Prostate gland (tissue), 2 donors: ENCODE results near the gene FAM163B. TPM values are rescaled to one million over a fixed set of nuclear protein-coding genes. Genes with fewer than 3 reads are reported as not detected.
A peak's percentile ranks its signal among the peaks of the same experiment; 100 is the strongest.

Experiments used
- DNase-seq: peaks from one replicate; pipeline ENCODE4 v3.0.0-alpha.2; 2019; ENCODE audit warnings: low spot score
- H3K27ac ChIP-seq, 2 donors: fragments of 200-600 bp; sonication (generic); 2 replicates each; pipeline ENCODE4 v1.5.1; 2017 to 2019
- H3K27me3 ChIP-seq: fragments of 200-600 bp; sonication (generic); replicated peaks from 2 replicates; pipeline ENCODE4 v1.5.1; 2019; ENCODE audit not compliant: insufficient read depth
- H3K36me3 ChIP-seq, 2 donors: fragments of 200-600 bp; sonication (generic); 1 replicate in 1 of 2; 2 replicates in 1 of 2; pipeline versions ENCODE4 v1.5.1 to v1.8.1; 2017 to 2019
- H3K4me1 ChIP-seq: fragments of 200-600 bp; sonication (generic); replicated peaks from 2 replicates; pipeline ENCODE4 v1.5.1; 2019
- H3K4me3 ChIP-seq, 2 donors: fragments of 200-600 bp; sonication (generic); 2 replicates each; pipeline ENCODE4 v1.5.1; 2017 to 2019
- H3K9me3 ChIP-seq: fragments of 200-600 bp; sonication (generic); 2 replicates; pipeline ENCODE4 v1.5.1; 2017
- POLR2A ChIP-seq: fragments of 450-650 bp; IDR thresholded peaks from one replicate; pipeline ENCODE4 v1.6.1; 2016; ENCODE audit warnings: antibody characterized with exemption, mild to moderate bottlenecking
- POLR2AphosphoS5 ChIP-seq: sonication (generic); formaldehyde crosslinking; IDR thresholded peaks from one replicate; pipeline ENCODE4 v1.6.1; 2017; ENCODE audit warnings: antibody characterized with exemption
- WGBS: methylation state at CpG from one replicate; pipeline ENCODE4 v1.1.5; 2018; 5-methylcytosine and 5-hydroxymethylcytosine counted together
- intact Hi-C: fragments of 100-400 bp; cut with DNase I; formaldehyde crosslinking; loops from one replicate; pipeline ENCODE4 v1.14.2; 2022
- total RNA-seq, 2 donors: library from RNA; depleted of rRNA; stranded (reverse); fragments of >200 nt; gene quantifications; one replicate each; pipeline ENCODE4 v1.1.0, GENCODE V29; 2016
- TF ChIP-seq, protein P1 (sequence below), 4 experiments: fragments of 200-600 bp in 2 of 4; fragments of 450-650 bp in 2 of 4; sonication (generic) in 2 of 4; IDR thresholded peaks; 1 replicate in 3 of 4; 2 replicates in 1 of 4; pipeline ENCODE4 v1.5.1; 2016 to 2019; ENCODE audit warnings: antibody characterized with exemption in 4 of 4, mild to moderate bottlenecking in 2 of 4, moderate library complexity in 2 of 4

FAM163B gene
- total RNA-seq, 2 donors from 2014 or later, result 0.85 TPM; not detected in 1

DNA sequence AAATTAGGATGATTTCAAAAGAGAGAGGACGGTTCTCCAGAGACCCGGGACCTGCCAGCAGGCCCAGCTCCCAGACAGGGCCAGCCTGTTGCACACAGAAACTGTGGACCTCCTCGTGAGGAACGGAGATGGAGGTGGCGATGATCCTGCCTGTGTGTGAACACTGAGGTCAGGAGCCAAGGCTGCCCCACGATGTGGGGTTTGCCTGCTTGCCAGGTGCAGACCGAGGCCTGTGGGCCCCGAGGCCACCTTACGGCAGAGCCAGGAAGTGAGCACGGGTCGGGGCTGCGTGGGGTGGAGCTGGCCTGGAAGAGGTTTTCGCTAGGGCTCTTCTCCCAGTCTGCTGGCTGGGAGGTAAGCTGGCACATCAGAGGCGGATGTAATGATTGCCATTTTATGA is 4.3 kb downstream of the FAM163B start:
- Histone ChIP-seq H3K4me3 (no peak overlapping the region), H3K27me3 (peaks cover 14% of the 10 kb centered on the region)

DNA sequence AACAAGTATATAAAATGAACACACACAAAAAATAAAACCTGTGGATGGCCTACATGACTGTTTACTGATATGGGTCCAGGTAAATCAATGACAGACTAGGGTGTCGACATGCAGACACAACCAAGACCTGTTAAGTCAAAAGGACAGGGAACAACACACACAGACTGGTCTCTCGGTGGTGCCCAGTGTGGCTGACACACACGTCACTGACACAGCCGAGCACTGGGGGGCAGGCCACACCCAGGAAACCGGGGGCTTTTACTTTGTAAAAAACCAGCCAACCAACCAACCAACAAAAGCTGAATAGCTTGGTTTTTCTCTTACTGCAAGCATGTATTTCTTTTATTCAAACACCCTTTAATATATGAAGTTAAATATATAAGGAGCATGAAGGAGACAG is 5.0 kb downstream of the FAM163B start:
- Histone ChIP-seq H3K27me3 (peaks cover 14% of the 10 kb centered on the region), H3K9me3 (no peaks in the 10 kb centered on the region), H3K4me1 (no peaks in the 10 kb centered on the region), H3K4me3 (no peak overlapping the region), H3K27ac (no peak overlapping the region), H3K36me3 (no peaks in the 10 kb centered on the region)
- intact Hi-C loops, result no loop called here
- TF ChIP-seq, protein P1, sequence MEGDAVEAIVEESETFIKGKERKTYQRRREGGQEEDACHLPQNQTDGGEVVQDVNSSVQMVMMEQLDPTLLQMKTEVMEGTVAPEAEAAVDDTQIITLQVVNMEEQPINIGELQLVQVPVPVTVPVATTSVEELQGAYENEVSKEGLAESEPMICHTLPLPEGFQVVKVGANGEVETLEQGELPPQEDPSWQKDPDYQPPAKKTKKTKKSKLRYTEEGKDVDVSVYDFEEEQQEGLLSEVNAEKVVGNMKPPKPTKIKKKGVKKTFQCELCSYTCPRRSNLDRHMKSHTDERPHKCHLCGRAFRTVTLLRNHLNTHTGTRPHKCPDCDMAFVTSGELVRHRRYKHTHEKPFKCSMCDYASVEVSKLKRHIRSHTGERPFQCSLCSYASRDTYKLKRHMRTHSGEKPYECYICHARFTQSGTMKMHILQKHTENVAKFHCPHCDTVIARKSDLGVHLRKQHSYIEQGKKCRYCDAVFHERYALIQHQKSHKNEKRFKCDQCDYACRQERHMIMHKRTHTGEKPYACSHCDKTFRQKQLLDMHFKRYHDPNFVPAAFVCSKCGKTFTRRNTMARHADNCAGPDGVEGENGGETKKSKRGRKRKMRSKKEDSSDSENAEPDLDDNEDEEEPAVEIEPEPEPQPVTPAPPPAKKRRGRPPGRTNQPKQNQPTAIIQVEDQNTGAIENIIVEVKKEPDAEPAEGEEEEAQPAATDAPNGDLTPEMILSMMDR (IDR thresholded peaks at IDR 0.05), result peak in 1 of 4 experiments; percentile 7
- TF ChIP-seq POLR2AphosphoS5 (no peak), POLR2A (no peak)
- no peak for DNase-seq
- WGBS, result 60% methylated on average over 5 of the region's 5 CpGs

More for the DNA sequence above, 4.3 kb downstream of the FAM163B start:
- Histone ChIP-seq H3K4me1 (no peaks in the 10 kb centered on the region), H3K27ac (no peak overlapping the region), H3K9me3 (no peaks in the 10 kb centered on the region), H3K36me3 (no peaks in the 10 kb centered on the region)
- DNase-seq, result no peak
- 61% methylated on average over 14 of the region's 14 CpGs for WGBS
- intact Hi-C loops, result no loop called here
- TF ChIP-seq, protein P1 (IDR thresholded peaks at IDR 0.05), result no peak
- TF ChIP-seq POLR2AphosphoS5 (no peak), POLR2A (no peak)

DNA sequence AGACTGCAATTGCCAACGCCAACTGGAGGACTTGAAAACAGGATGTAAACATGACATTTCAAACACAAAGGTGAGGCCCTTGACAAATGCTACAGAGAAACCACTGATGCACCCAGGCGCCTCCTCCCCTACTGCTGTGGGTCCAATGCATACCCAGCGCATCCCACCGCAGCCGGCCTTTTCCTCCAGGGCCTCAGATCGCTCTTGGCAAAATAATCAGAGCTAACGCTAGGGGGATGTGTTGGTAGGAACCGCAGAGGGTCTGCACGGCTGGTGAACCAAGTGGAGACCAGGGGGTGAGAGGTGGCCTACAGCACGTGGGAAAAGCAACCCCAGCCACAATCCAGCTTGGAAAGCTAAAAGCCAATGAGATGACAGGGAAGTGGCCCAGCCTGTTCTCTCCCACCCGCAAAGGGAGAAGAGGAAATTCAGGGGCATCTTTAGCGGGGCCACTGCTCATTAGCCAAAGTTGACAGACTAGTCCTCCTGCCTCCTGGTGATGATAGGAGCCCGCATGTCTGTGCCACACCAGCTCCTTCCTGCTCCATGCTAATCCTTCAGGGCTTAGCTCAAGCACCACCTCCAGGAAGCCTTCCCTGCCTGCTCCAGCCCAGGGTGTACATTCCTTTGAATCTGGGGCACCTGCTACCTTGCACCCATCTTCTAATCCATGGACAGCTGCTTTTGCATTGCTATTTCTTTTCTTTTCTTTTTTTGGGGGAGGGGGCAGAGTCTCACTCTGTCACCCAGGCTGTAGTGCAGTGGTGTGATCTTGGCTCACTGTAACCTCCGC is 5.9 kb downstream of the FAM163B start:
- WGBS, result 53% methylated on average over 14 of the region's 14 CpGs

DNA sequence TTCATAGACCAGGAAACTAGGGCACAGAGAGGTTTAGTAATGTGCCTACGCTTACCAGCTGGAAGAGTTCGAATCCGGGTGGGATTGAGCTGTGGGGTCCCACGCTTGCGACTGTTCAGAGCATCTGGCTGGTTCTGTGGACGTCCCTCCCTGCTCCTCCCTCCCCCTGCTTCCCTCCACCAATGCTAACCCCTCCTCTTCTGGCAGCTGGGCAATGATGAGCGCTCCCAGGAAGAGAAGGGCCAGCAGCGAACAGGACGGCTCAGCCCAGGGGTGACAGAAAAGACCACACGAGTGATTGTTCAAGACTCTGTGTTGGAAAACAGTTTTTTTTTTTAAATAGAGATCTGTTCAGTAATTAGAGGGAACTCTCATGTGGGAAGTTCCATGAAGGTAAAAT is 6.9 kb downstream of the FAM163B start:
- no peak for TF ChIP-seq POLR2AphosphoS5
- TF ChIP-seq, protein P1 (IDR thresholded peaks at IDR 0.05), result no peak
- no peaks in the 10 kb centered on the region for H3K36me3 ChIP-seq
- no peak overlapping the region for H3K27ac ChIP-seq
- 65% methylated on average over 10 of the region's 10 CpGs for WGBS
- no peak for DNase-seq
- peaks cover 3% of the 10 kb centered on the region for H3K27me3 ChIP-seq
- intact Hi-C loops, result no loop called here
- no peaks in the 10 kb centered on the region for H3K9me3 ChIP-seq
- H3K4me1 ChIP-seq, result no peaks in the 10 kb centered on the region
- H3K4me3 ChIP-seq, result no peak overlapping the region

More for the DNA sequence above, 5.9 kb downstream of the FAM163B start:
- H3K4me3 ChIP-seq, result no peak overlapping the region
- DNase-seq, result no peak
- TF ChIP-seq POLR2AphosphoS5 (no peak), POLR2A (no peak)
- TF ChIP-seq, protein P1 (IDR thresholded peaks at IDR 0.05), result no peak
- H3K9me3 ChIP-seq, result no peaks in the 10 kb centered on the region
- intact Hi-C loops, result no loop called here
- no peaks in the 10 kb centered on the region for H3K4me1 ChIP-seq
- H3K36me3 ChIP-seq, result no peaks in the 10 kb centered on the region
- no peak overlapping the region for H3K27ac ChIP-seq
- H3K27me3 ChIP-seq, result peaks cover 9% of the 10 kb centered on the region

DNA sequence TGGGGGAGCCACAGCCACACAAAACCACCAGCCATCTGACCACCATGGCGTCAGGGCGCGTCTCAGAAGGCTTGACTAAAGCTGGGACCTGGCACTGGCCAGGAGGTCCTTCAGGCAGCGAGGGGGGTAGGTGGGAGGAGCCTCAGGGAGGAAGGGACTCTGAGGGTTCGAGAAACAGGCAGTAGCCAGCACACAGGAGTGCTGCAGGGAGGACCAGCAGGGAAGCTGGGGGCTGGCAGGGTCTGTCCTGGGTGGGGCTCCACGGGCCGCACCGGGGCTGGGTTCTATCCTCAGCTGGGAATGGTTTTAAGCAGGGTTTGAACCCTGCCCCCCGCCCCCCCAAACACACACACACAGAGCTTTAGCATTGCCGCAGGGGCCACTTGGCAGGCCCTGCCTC is 7.4 kb downstream of the FAM163B start:
- whole genome bisulfite sequencing, result 89% methylated on average over 10 of the region's 10 CpGs
- intact Hi-C loops, result no loop called here
- Histone ChIP-seq H3K36me3 (no peaks in the 10 kb centered on the region), H3K27ac (no peak overlapping the region), H3K9me3 (no peaks in the 10 kb centered on the region), H3K4me1 (no peaks in the 10 kb centered on the region), H3K4me3 (no peak overlapping the region), H3K27me3 (peaks cover 2% of the 10 kb centered on the region)
- TF ChIP-seq POLR2AphosphoS5, result no peak
- TF ChIP-seq, protein P1 (IDR thresholded peaks at IDR 0.05), result no peak
- TF ChIP-seq POLR2A, result no peak
- DNase-seq, result no peak
